GM18517 (cell line): ENCODE measurements around the gene HPSE.
"Not testable (repeated sequence)": the region's sequence is repeated elsewhere in the genome, so short reads cannot be mapped to it uniquely, and the experiment has no call there.

Source experiments
- ATAC-seq: cut with Tn5 transposase; IDR thresholded peaks from one replicate; pipeline ENCODE4 v1.9.1; 2021; ENCODE audit warnings: mild to moderate bottlenecking, moderate library complexity; ENCODE audit not compliant: unreplicated experiment

The HPSE gene

DNA sequence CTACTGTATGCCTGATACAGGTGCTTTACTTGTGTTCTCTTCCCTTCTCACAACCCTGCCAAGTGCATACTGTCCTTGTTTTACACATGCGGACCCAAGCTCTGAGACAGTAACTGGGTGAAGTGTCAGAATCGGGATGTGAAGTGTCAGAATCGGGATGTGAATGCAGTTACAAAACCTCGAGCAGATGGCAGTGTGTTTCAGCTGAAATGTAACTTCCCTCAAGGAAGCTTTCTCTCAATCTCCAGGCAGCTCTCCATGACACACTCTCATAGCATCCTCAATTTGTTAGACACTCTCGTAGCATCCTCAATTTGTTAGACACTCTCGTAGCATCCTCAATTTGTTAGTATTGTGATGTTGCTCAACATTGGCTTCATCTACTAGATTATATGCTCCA lies 1.1 kb upstream of the HPSE start:
- no peak for ATAC-seq

DNA sequence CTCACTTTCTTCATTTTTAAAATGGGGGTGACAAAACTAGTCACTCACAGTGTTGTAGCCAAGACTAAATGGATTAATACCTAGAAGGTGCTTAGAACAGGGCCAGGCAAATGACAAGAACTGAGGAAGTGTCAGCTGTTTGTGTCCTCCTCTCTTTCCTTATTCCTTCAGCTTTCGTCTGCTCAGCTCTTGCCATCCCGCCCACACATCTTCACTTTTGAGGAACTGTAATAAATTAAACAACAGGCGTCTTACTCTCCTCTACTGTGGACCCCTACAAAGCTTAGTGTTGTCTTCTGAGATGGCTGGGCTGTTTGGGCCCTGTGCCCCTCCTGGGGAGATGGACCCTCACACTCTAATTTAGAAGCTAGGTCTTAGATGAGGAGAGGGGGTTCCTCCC lies 2.7 kb downstream of the HPSE start:
- no peak for ATAC-seq

GRCh38 chr4:83329521-83330110 lies 5.0 kb downstream of the HPSE start:
- ATAC-seq = no peak

- no peak for ATAC-seq
Measured at GRCh38 chr4:83328521-83329187, 6.0 kb downstream of the HPSE start.

- ATAC-seq = no peak
Measured at GRCh38 chr4:83326546-83326945, 8.1 kb downstream of the HPSE start.

DNA sequence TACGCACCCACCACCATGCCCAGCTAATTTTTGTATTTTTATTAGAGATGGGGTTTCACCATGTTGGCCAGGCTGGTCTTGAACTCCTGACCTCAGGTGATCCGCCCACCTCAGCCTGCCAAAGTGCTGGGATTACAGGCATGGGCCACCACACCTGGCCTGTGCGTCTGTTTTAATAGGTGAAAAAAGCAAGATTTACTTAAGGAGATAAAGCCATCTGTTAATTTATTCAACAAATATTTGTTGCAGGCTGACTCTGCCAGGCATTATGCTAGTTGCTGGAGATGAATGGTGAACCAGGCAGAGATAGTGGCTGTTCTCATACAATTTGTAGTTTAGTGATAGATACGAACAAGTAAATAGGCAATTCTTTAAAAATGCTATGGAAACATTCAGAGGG lies 9.3 kb downstream of the HPSE start:
- not testable (repeated sequence) for ATAC-seq

DNA sequence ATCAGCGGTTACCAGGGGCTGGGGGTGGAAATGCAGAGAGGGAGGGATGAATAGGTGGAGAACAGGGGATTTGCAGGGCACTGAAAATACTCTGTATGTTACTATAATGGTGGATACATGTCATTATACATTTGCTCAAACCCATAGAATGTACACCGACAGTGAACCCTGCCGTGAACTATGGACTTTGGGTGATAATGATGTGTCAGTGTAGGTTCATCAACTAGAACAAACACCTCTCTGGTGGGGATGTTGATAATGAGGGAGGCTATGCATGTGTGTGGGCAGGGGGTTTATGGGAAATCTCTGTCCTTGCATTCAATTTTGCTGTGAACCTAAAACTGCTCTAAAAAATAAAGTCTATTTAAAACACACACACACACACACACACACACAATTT lies 11.5 kb downstream of the HPSE start:
- no peak for ATAC-seq

- ATAC-seq = no peak
Measured at GRCh38 chr4:83320548-83320947, 14.1 kb downstream of the HPSE start.

DNA sequence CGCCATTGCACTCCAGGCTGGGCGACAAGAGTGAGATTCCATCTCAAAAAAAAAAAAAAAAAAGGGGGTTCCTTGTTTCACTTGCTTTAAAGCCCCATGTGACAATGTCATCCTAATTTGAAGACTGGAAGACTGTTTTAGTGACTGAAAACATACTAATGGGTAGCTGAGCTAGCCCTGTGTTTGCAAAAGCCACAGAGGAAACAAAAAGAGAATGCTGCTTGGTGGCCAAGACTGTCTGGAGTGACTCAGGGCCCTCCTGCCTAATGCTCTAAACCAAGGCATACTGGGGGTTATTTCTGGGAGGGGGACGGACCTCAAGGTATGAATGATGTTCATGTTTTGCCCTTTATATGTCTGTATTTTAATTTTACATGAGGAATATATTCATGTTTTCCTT lies 16.0 kb downstream of the HPSE start:
- ATAC-seq = no peak

- ATAC-seq = no peak
Measured at GRCh38 chr4:83317671-83318070, 17.0 kb downstream of the HPSE start.

GRCh38 chr4:83316459-83317165 lies 18.0 kb downstream of the HPSE start:
- no peak for ATAC-seq

GRCh38 chr4:83315341-83315870 lies 19.2 kb downstream of the HPSE start:
- ATAC-seq = no peak

DNA sequence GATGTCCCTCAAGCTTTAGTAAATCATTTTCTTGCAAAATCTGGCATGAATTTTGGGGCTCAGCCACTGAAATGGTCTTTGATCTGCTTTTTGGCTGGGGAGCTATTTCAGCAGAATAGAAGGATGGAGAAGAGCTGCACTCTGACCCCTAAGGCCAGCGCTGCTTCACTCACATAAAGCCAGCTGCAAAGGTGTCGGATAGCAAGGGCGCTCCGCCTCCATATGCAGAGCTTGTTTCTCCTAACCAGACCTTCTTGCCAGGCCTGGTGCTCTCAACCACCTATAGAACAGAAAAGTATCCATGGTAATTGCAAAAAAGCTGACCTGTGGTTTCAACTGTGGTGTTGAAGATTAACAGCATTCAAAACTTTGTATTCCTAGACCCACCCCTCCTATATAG lies 26.0 kb downstream of the HPSE start:
- ATAC-seq = no peak

- ATAC-seq = no peak
Measured at GRCh38 chr4:83307920-83308319, 26.7 kb downstream of the HPSE start.

- no peak for ATAC-seq
Measured at GRCh38 chr4:83305187-83305586, 29.5 kb downstream of the HPSE start.

DNA sequence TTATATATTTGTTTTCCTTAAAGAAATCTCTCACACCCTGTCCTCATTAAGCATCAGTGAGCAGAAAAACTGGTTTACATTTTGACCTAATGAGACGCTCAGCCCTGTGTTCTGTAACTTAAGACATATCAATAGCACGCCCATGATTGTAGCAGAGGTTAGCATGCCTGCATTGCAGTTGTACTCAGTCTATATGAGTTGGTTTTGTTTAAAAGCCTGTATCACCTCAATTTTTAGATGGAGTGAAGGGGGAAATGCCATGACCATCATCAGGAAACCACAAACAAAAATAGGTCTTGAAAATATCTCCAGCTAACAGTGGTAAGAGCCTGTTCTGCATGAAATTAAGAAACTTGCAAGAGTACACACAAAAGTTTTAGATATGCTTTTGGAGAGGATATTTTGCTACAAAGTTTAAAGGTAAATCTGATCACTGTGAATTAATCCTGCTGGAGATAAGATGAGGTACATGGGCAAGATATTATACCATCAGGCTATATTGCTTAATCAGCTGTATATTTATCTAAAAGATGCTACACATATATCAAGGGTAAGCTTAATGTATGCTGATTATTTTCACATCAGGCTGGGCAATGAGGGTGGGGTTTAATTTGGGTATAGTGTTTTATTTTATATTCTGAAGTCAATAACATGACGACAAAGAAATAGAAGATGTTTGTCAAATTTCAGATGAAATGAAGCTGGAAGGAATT lies 36.9 kb downstream of the HPSE start:
- no peak for ATAC-seq

- ATAC-seq = no peak
Measured at GRCh38 chr4:83293305-83294046, 41.2 kb downstream of the HPSE start.

DNA sequence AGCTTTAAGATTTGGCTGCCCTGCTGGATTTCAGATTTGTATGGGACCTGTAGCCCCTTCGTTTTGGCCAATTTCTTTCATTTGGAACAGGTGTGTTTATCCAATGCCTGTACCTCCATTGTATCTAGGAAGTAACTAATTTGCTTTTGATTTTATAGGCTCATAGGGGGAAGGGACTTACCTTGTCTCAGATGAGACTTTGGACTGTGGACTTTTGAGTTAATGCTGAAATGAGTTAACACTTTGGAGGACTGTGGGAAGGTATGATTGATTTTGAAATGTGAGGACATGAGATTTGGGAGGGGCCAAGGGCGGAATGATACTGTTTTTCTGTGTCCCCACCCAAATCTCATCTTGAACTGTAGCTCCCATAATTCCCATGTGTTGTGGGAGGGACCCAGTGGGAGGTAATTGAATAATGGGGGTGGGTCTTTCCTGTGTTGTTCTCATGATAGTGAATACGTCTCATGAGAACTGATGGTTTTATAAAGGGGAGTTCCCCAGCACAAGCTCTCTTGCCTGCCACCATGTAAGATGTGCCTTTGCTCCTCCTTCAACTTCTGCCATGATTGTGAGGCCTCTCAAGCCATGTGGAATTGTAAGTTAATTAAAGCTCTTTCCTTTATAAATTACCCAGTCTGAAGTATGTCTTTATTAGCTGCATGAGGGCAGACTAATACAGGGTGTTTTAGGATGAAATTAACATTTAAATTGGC lies 44.4 kb downstream of the HPSE start:
- ATAC-seq = not testable (repeated sequence)

- ATAC-seq = not testable (repeated sequence)
Measured at GRCh38 chr4:83288381-83288780, 46.3 kb downstream of the HPSE start.

GRCh38 chr4:83285055-83285407 lies 49.6 kb downstream of the HPSE start:
- no peak for ATAC-seq
